Measurements from ENCODE around the gene CACNA1A.
"Not testable (repeated sequence)": the region's sequence is repeated elsewhere in the genome, so short reads cannot be mapped to it uniquely, and the experiment has no call there.

CACNA1A gene

GRCh38 chr19:13506471-13506820, at the start of gene CACNA1A:
Gene CACNA1A (minus strand): TSS chr19:13506479. CDS start chr19:13506224, 255 bp downstream.
- ATAC-seq (no peak), DNase-seq (no peak)

- no peak for DNase-seq
- no peak for ATAC-seq
Observed at GRCh38 chr19:13554506-13555240, 48.4 kb upstream of the CACNA1A start.

GRCh38 chr19:13553880-13554400, 47.7 kb upstream of the CACNA1A start:
- no peak for DNase-seq
- no peak for ATAC-seq

- DNase-seq: no peak
Observed at GRCh38 chr19:13548131-13548530, 41.9 kb upstream of the CACNA1A start.

GRCh38 chr19:13547102-13547501, 40.8 kb upstream of the CACNA1A start:
- ATAC-seq (no peak), DNase-seq (no peak)

More at GRCh38 chr19:13548131-13548530, 41.9 kb upstream of the CACNA1A start:
- ATAC-seq: no peak

- ATAC-seq: no peak
- DNase-seq: no peak
Observed at GRCh38 chr19:13544423-13544822, 38.1 kb upstream of the CACNA1A start.

- DNase-seq: no peak
- no peak for ATAC-seq
Observed at GRCh38 chr19:13541554-13541953, 35.3 kb upstream of the CACNA1A start.

- ATAC-seq (no peak), DNase-seq (no peak)
Observed at GRCh38 chr19:13539332-13539731, 33.1 kb upstream of the CACNA1A start.

- DNase-seq (no peak), ATAC-seq (no peak)
Observed at GRCh38 chr19:13538601-13539253, 32.4 kb upstream of the CACNA1A start.

- no peak for ATAC-seq
- no peak for DNase-seq
Observed at GRCh38 chr19:13537454-13537853, 31.2 kb upstream of the CACNA1A start.

- DNase-seq (no peak), ATAC-seq (no peak)
Observed at GRCh38 chr19:13530720-13531119, 24.4 kb upstream of the CACNA1A start.

GRCh38 chr19:13529721-13530120, 23.4 kb upstream of the CACNA1A start:
- not testable (repeated sequence) for ATAC-seq

GRCh38 chr19:13526552-13526951, 20.3 kb upstream of the CACNA1A start:
- no peak for ATAC-seq
- peak; percentile 26 for DNase-seq

More at GRCh38 chr19:13529721-13530120, 23.4 kb upstream of the CACNA1A start:
- not testable (repeated sequence) for DNase-seq

GRCh38 chr19:13521066-13521465, 14.8 kb upstream of the CACNA1A start:
- no peak for DNase-seq
- ATAC-seq: no peak

GRCh38 chr19:13511947-13512346, 5.7 kb upstream of the CACNA1A start:
- DNase-seq (no peak), ATAC-seq (no peak)

GRCh38 chr19:13507053-13507611, 853 bp upstream of the CACNA1A start:
- no peak for DNase-seq
- no peak for ATAC-seq

GRCh38 chr19:13505761-13506470, 363 bp downstream of the CACNA1A start:
- ATAC-seq: peak; percentile 28
- peak; percentile 16 for DNase-seq

- ATAC-seq (no peak), DNase-seq (no peak)
Observed at GRCh38 chr19:13505164-13505695, 1.0 kb downstream of the CACNA1A start.

GRCh38 chr19:13503570-13504235, 2.6 kb downstream of the CACNA1A start:
- DNase-seq: no peak
- ATAC-seq: no peak

- ATAC-seq (no peak), DNase-seq (no peak)
Observed at GRCh38 chr19:13502231-13502630, 4.0 kb downstream of the CACNA1A start.

- no peak for ATAC-seq
- no peak for DNase-seq
Observed at GRCh38 chr19:13499692-13500091, 6.6 kb downstream of the CACNA1A start.

Measured in stimulated activated naive CD8-positive, alpha-beta T cell treated with anti-CD3 and anti-CD28 coated beads, Interleukin-15, Interleukin-2, amounts not matched to agents 100 U/mL and 50 U/mL, for 24 hours (primary cell).